ENCODE data around the gene ARHGAP5.

DNA sequence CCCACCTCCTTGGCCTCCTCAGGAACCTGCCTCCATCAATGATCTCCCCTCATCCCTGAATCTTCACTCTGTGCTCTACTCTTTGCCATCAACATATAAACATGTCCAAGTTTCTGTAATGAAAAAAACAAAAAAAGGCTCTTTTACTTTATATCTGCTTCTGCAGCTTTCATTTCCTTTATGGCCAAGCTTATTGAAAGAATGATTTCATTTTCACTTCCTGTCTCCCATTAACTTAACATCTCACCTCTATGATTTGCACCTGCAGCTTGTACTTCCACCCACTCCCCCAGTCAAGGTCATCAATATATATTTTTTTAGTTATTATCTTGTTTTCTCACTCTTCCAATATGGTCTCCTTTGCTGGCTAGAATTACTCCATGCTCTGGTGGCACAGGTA, 109.1 kb downstream of the ARHGAP5 start:
- TF ChIP-seq EZH2 (IDR thresholded peaks at IDR 0.05; ENCODE audit: low read depth, unreplicated experiment) (no peak), EZH2phosphoT487 (IDR thresholded peaks at IDR 0.05; ENCODE audit: unreplicated experiment) (no peak), JUNB (IDR thresholded peaks at IDR 0.05; ENCODE audit: unreplicated experiment) (no peak), POLR2AphosphoS5 (IDR thresholded peaks at IDR 0.05; ENCODE audit: low read depth) (no peak), ZNF114 (CRISPR knock-in tag; IDR thresholded peaks at IDR 0.05) (no peak), ZNF331 (CRISPR knock-in tag; IDR thresholded peaks at IDR 0.05; ENCODE audit: low read depth) (no peak), CREB1 (CRISPR knock-in tag; IDR thresholded peaks at IDR 0.05; ENCODE audit: low read depth) (no peak), NANOG (IDR thresholded peaks at IDR 0.05; ENCODE audit: borderline replicate concordance) (no peak), STAT1 (IDR thresholded peaks at IDR 0.05; ENCODE audit: unreplicated experiment) (no peak)
- TF ChIP-seq, protein P1, sequence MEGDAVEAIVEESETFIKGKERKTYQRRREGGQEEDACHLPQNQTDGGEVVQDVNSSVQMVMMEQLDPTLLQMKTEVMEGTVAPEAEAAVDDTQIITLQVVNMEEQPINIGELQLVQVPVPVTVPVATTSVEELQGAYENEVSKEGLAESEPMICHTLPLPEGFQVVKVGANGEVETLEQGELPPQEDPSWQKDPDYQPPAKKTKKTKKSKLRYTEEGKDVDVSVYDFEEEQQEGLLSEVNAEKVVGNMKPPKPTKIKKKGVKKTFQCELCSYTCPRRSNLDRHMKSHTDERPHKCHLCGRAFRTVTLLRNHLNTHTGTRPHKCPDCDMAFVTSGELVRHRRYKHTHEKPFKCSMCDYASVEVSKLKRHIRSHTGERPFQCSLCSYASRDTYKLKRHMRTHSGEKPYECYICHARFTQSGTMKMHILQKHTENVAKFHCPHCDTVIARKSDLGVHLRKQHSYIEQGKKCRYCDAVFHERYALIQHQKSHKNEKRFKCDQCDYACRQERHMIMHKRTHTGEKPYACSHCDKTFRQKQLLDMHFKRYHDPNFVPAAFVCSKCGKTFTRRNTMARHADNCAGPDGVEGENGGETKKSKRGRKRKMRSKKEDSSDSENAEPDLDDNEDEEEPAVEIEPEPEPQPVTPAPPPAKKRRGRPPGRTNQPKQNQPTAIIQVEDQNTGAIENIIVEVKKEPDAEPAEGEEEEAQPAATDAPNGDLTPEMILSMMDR (conservative IDR thresholded peaks at IDR 0.05; ENCODE audit: low read depth in 2 of 2) = no peak
- TF ChIP-seq, protein P2, sequence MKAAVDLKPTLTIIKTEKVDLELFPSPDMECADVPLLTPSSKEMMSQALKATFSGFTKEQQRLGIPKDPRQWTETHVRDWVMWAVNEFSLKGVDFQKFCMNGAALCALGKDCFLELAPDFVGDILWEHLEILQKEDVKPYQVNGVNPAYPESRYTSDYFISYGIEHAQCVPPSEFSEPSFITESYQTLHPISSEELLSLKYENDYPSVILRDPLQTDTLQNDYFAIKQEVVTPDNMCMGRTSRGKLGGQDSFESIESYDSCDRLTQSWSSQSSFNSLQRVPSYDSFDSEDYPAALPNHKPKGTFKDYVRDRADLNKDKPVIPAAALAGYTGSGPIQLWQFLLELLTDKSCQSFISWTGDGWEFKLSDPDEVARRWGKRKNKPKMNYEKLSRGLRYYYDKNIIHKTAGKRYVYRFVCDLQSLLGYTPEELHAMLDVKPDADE (IDR thresholded peaks at IDR 0.05) = no peak
- TF ChIP-seq, protein P3, sequence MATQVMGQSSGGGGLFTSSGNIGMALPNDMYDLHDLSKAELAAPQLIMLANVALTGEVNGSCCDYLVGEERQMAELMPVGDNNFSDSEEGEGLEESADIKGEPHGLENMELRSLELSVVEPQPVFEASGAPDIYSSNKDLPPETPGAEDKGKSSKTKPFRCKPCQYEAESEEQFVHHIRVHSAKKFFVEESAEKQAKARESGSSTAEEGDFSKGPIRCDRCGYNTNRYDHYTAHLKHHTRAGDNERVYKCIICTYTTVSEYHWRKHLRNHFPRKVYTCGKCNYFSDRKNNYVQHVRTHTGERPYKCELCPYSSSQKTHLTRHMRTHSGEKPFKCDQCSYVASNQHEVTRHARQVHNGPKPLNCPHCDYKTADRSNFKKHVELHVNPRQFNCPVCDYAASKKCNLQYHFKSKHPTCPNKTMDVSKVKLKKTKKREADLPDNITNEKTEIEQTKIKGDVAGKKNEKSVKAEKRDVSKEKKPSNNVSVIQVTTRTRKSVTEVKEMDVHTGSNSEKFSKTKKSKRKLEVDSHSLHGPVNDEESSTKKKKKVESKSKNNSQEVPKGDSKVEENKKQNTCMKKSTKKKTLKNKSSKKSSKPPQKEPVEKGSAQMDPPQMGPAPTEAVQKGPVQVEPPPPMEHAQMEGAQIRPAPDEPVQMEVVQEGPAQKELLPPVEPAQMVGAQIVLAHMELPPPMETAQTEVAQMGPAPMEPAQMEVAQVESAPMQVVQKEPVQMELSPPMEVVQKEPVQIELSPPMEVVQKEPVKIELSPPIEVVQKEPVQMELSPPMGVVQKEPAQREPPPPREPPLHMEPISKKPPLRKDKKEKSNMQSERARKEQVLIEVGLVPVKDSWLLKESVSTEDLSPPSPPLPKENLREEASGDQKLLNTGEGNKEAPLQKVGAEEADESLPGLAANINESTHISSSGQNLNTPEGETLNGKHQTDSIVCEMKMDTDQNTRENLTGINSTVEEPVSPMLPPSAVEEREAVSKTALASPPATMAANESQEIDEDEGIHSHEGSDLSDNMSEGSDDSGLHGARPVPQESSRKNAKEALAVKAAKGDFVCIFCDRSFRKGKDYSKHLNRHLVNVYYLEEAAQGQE (IDR thresholded peaks at IDR 0.05; ENCODE audit: unreplicated experiment) = no peak
- TF ChIP-seq, protein P4, sequence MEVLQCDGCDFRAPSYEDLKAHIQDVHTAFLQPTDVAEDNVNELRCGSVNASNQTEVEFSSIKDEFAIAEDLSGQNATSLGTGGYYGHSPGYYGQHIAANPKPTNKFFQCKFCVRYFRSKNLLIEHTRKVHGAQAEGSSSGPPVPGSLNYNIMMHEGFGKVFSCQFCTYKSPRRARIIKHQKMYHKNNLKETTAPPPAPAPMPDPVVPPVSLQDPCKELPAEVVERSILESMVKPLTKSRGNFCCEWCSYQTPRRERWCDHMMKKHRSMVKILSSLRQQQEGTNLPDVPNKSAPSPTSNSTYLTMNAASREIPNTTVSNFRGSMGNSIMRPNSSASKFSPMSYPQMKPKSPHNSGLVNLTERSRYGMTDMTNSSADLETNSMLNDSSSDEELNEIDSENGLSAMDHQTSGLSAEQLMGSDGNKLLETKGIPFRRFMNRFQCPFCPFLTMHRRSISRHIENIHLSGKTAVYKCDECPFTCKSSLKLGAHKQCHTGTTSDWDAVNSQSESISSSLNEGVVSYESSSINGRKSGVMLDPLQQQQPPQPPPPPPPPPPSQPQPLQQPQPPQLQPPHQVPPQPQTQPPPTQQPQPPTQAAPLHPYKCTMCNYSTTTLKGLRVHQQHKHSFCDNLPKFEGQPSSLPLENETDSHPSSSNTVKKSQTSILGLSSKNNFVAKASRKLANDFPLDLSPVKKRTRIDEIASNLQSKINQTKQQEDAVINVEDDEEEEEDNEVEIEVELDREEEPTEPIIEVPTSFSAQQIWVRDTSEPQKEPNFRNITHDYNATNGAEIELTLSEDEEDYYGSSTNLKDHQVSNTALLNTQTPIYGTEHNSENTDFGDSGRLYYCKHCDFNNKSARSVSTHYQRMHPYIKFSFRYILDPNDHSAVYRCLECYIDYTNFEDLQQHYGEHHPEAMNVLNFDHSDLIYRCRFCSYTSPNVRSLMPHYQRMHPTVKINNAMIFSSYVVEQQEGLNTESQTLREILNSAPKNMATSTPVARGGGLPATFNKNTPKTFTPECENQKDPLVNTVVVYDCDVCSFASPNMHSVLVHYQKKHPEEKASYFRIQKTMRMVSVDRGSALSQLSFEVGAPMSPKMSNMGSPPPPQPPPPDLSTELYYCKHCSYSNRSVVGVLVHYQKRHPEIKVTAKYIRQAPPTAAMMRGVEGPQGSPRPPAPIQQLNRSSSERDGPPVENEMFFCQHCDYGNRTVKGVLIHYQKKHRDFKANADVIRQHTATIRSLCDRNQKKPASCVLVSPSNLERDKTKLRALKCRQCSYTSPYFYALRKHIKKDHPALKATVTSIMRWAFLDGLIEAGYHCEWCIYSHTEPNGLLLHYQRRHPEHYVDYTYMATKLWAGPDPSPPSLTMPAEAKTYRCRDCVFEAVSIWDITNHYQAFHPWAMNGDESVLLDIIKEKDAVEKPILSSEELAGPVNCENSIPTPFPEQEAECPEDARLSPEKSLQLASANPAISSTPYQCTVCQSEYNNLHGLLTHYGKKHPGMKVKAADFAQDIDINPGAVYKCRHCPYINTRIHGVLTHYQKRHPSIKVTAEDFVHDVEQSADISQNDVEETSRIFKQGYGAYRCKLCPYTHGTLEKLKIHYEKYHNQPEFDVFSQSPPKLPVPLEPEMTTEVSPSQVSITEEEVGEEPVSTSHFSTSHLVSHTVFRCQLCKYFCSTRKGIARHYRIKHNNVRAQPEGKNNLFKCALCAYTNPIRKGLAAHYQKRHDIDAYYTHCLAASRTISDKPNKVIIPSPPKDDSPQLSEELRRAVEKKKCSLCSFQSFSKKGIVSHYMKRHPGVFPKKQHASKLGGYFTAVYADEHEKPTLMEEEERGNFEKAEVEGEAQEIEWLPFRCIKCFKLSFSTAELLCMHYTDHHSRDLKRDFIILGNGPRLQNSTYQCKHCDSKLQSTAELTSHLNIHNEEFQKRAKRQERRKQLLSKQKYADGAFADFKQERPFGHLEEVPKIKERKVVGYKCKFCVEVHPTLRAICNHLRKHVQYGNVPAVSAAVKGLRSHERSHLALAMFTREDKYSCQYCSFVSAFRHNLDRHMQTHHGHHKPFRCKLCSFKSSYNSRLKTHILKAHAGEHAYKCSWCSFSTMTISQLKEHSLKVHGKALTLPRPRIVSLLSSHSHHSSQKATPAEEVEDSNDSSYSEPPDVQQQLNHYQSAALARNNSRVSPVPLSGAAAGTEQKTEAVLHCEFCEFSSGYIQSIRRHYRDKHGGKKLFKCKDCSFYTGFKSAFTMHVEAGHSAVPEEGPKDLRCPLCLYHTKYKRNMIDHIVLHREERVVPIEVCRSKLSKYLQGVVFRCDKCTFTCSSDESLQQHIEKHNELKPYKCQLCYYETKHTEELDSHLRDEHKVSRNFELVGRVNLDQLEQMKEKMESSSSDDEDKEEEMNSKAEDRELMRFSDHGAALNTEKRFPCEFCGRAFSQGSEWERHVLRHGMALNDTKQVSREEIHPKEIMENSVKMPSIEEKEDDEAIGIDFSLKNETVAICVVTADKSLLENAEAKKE (CRISPR knock-in tag; IDR thresholded peaks at IDR 0.05) = no peak
